Tibial artery (tissue), 4 donors: ENCODE measurements around the gene FAM131A.
A peak's percentile ranks its signal among the peaks of the same experiment; 100 is the strongest.

Experiments used
- DNase-seq, 2 donors: peaks; one replicate each; pipeline ENCODE4 v3.0.0-alpha.2; 2019
- H3K27ac ChIP-seq, 2 donors: fragments of 200-600 bp; sonication (generic) in 1 of 2; 1 replicate in 1 of 2; 2 replicates in 1 of 2; pipeline ENCODE4 v1.5.1; 2018 to 2019; ENCODE audit warnings: mild to moderate bottlenecking in 1 of 2
- H3K27me3 ChIP-seq, 2 donors: fragments of 200-600 bp; sonication (generic) in 1 of 2; one replicate each; pipeline versions ENCODE4 v1.5.1 to v1.6.0; 2016 to 2019
- H3K36me3 ChIP-seq, 3 donors: fragments of 200-600 bp; sonication (generic) in 2 of 3; one replicate each; pipeline ENCODE4 v1.5.1; 2016 to 2019; ENCODE audit warnings: mild to moderate bottlenecking in 2 of 3
- H3K4me1 ChIP-seq, 4 donors: fragments of 200-600 bp; sonication (generic) in 2 of 4; 1 replicate in 3 of 4; 2 replicates in 1 of 4; pipeline ENCODE4 v1.5.1; 2016 to 2019
- H3K4me3 ChIP-seq, 2 donors: fragments of 200-600 bp; sonication (generic) in 1 of 2; 1 replicate in 1 of 2; 2 replicates in 1 of 2; pipeline ENCODE4 v1.5.1; 2018 to 2019; ENCODE audit warnings: mild to moderate bottlenecking in 2 of 2
- H3K9me3 ChIP-seq, 3 donors: fragments of 200-600 bp; sonication (generic) in 1 of 3; one replicate each; pipeline ENCODE4 v1.5.1; 2016 to 2019
- CTCF ChIP-seq, 2 experiments: fragments of 200-600 bp in 1 of 2; fragments of 450-650 bp in 1 of 2; IDR thresholded peaks; one replicate each; pipeline ENCODE4 v1.5.1; 2017 to 2019; ENCODE audit warnings: antibody characterized with exemption in 2 of 2, mild to moderate bottlenecking in 1 of 2, moderate library complexity in 1 of 2
- intact Hi-C: fragments of 100-400 bp; cut with DNase I; formaldehyde crosslinking; loops from one replicate; pipeline ENCODE4 v1.15.0; 2023; ENCODE audit warnings: low total_unique reads

Gene FAM131A

GRCh38 chr3:184341925-184342324 is 4.5 kb downstream of the FAM131A start:
- no peak for TF ChIP-seq CTCF (IDR thresholded peaks at IDR 0.05)
- Histone ChIP-seq H3K4me3 (no peak overlapping the region), H3K4me1 (peaks cover 0 to 41% (median 24%) of the 10 kb centered on the region in 4 donors), H3K27ac (no peak overlapping the region), H3K27me3 (no peaks in the 10 kb centered on the region), H3K9me3 (no peaks in the 10 kb centered on the region), H3K36me3 (peaks cover 39 to 49% (median 39%) of the 10 kb centered on the region in 3 donors)
- intact Hi-C loops, result no loop called here
- no peak for DNase-seq

GRCh38 chr3:184343200-184343876 is 5.9 kb downstream of the FAM131A start:
- Histone ChIP-seq H3K4me1 (peaks cover 0 to 27% (median 13%) of the 10 kb centered on the region in 4 donors), H3K27me3 (no peaks in the 10 kb centered on the region), H3K4me3 (no peak overlapping the region), H3K36me3 (peaks cover 39 to 49% (median 39%) of the 10 kb centered on the region in 3 donors), H3K27ac (no peak overlapping the region), H3K9me3 (no peaks in the 10 kb centered on the region)
- TF ChIP-seq CTCF (IDR thresholded peaks at IDR 0.05), result no peak
- intact Hi-C loops, result no loop called here
- DNase-seq, result no peak

- H3K4me3 ChIP-seq, result no peak overlapping the region
- no peaks in the 10 kb centered on the region for H3K27me3 ChIP-seq
- DNase-seq, result no peak
- TF ChIP-seq CTCF (IDR thresholded peaks at IDR 0.05), result no peak
- peaks cover 0 to 14% (median 1%) of the 10 kb centered on the region in 4 donors for H3K4me1 ChIP-seq
- no peaks in the 10 kb centered on the region for H3K9me3 ChIP-seq
- no peak overlapping the region for H3K27ac ChIP-seq
- H3K36me3 ChIP-seq, result peaks cover 39 to 49% (median 39%) of the 10 kb centered on the region in 3 donors
- intact Hi-C loops, result no loop called here
Measured at GRCh38 chr3:184344579-184345316, 7.3 kb downstream of the FAM131A start.

GRCh38 chr3:184345317-184346144 is 8.1 kb downstream of the FAM131A start:
- no peak overlapping the region for H3K4me3 ChIP-seq
- DNase-seq, result peak; percentile 73 to 82
- H3K36me3 ChIP-seq, result peaks cover 39 to 49% (median 39%) of the 10 kb centered on the region in 3 donors
- peak; percentile 39 to 48 for TF ChIP-seq CTCF (IDR thresholded peaks at IDR 0.05)
- peaks cover 0 to 11% (median 0%) of the 10 kb centered on the region in 4 donors for H3K4me1 ChIP-seq
- intact Hi-C loops, result no loop called here
- no peaks in the 10 kb centered on the region for H3K9me3 ChIP-seq
- no peaks in the 10 kb centered on the region for H3K27me3 ChIP-seq
- peak overlapping the region; percentile 16 to 21 for H3K27ac ChIP-seq

- no peaks in the 10 kb centered on the region for H3K9me3 ChIP-seq
- peaks cover 0 to 11% (median 0%) of the 10 kb centered on the region in 4 donors for H3K4me1 ChIP-seq
- H3K4me3 ChIP-seq, result no peak overlapping the region
- intact Hi-C loops, result no loop called here
- no peak for TF ChIP-seq CTCF (IDR thresholded peaks at IDR 0.05)
- no peak overlapping the region for H3K27ac ChIP-seq
- H3K36me3 ChIP-seq, result peaks cover 34 to 46% (median 35%) of the 10 kb centered on the region in 3 donors
- no peaks in the 10 kb centered on the region for H3K27me3 ChIP-seq
- DNase-seq, result no peak
Measured at GRCh38 chr3:184346480-184347190, 9.2 kb downstream of the FAM131A start.
